GM12873 (cell line): Measurements from ENCODE around the gene SLC6A12.

Experiments
- CTCF ChIP-seq: IDR thresholded peaks from 2 replicates; pipeline ENCODE4 v1.5.1; 2012; ENCODE audit warnings: low read depth, mild to moderate bottlenecking, moderate library complexity, low read length, control low read depth; ENCODE audit not compliant: insufficient read depth; ENCODE audit errors: missing control alignments

SLC6A12 gene

GRCh38 chr12:154058-154457 lies 59.9 kb downstream of the SLC6A12 start:
- TF ChIP-seq CTCF, result no peak

- TF ChIP-seq CTCF, result peak; percentile 90
Measured at GRCh38 chr12:153080-153746, 60.7 kb downstream of the SLC6A12 start.

- no peak for TF ChIP-seq CTCF
Measured at GRCh38 chr12:152440-152839, 61.5 kb downstream of the SLC6A12 start.

- no peak for TF ChIP-seq CTCF
Measured at GRCh38 chr12:151579-151978, 62.4 kb downstream of the SLC6A12 start.

- TF ChIP-seq CTCF, result no peak
Measured at GRCh38 chr12:148676-149416, 65.1 kb downstream of the SLC6A12 start.

GRCh38 chr12:147242-147641 lies 66.7 kb downstream of the SLC6A12 start:
- no peak for TF ChIP-seq CTCF

- TF ChIP-seq CTCF, result no peak
Measured at GRCh38 chr12:145369-145960, 68.5 kb downstream of the SLC6A12 start.
